H4 (cell line): Measurements from ENCODE around the gene CCDC38. TPM values are rescaled to one million over a fixed set of nuclear protein-coding genes. Genes with fewer than 3 reads are reported as not detected.
"Not testable (repeated sequence)": the region's sequence is repeated elsewhere in the genome, so short reads cannot be mapped to it uniquely, and the experiment has no call there.

Source experiments
- DNase-seq: peaks from one replicate; pipeline ENCODE4 v3.0.0-alpha.2; 2015; ENCODE audit warnings: low spot score
- total RNA-seq: library from RNA; depleted of rRNA; stranded (reverse); fragments of >200 nt; shearing (Covaris generic); gene quantifications from 2 replicates; pipeline ENCODE4 v1.2.3, GENCODE V29; 2014

CCDC38 gene
- total RNA-seq, 1 experiment from 2014 or later = 0.17 TPM

GRCh38 chr12:95882873-95883272 is 59.5 kb downstream of the CCDC38 start:
- no peak for DNase-seq

GRCh38 chr12:95882080-95882479 is 60.3 kb downstream of the CCDC38 start:
- DNase-seq = no peak

GRCh38 chr12:95881331-95881955 is 61.0 kb downstream of the CCDC38 start:
- no peak for DNase-seq

- no peak for DNase-seq
Observed at GRCh38 chr12:95880895-95881294, 61.5 kb downstream of the CCDC38 start.

- no peak for DNase-seq
Observed at GRCh38 chr12:95877622-95878021, 64.8 kb downstream of the CCDC38 start.

- DNase-seq = no peak
Observed at GRCh38 chr12:95874452-95874851, 68.0 kb downstream of the CCDC38 start.

- DNase-seq = no peak
Observed at GRCh38 chr12:95870897-95871296, 71.5 kb downstream of the CCDC38 start.

- DNase-seq = no peak
Observed at GRCh38 chr12:95863337-95863736, 79.1 kb downstream of the CCDC38 start.

GRCh38 chr12:95862038-95862437 is 80.4 kb downstream of the CCDC38 start:
- no peak for DNase-seq

- DNase-seq = no peak
Observed at GRCh38 chr12:95859947-95860850, 82.2 kb downstream of the CCDC38 start.

- DNase-seq = no peak
Observed at GRCh38 chr12:95859344-95859816, 83.0 kb downstream of the CCDC38 start.

- DNase-seq = peak; percentile 97
Observed at GRCh38 chr12:95858451-95859343, 83.7 kb downstream of the CCDC38 start, which contains the start of gene SNRPF. SNRPF (plus strand) TSS chr12:95858952; CDS start chr12:95859074, 122 bp downstream.

- no peak for DNase-seq
Observed at GRCh38 chr12:95857799-95858198, 84.6 kb downstream of the CCDC38 start.

- no peak for DNase-seq
Observed at GRCh38 chr12:95857156-95857555, 85.3 kb downstream of the CCDC38 start.

- no peak for DNase-seq
Observed at GRCh38 chr12:95852133-95852532, 90.3 kb downstream of the CCDC38 start.

GRCh38 chr12:95851606-95852005 is 90.8 kb downstream of the CCDC38 start:
- DNase-seq = no peak

GRCh38 chr12:95848575-95849388 is 93.6 kb downstream of the CCDC38 start:
- DNase-seq = peak; percentile 42

GRCh38 chr12:95842426-95842825 is 100.0 kb downstream of the CCDC38 start:
- DNase-seq = not testable (repeated sequence)

GRCh38 chr12:95838125-95838524 is 104.3 kb downstream of the CCDC38 start:
- peak; percentile 60 for DNase-seq

- no peak for DNase-seq
Observed at GRCh38 chr12:95837240-95838038, 105.0 kb downstream of the CCDC38 start.
